ENCODE data around the gene HBEGF.
"Not testable (repeated sequence)": the region's sequence is repeated elsewhere in the genome, so short reads cannot be mapped to it uniquely, and the experiment has no call there.

Gene HBEGF

GRCh38 chr5:140345919-140346347 lies 470 bp downstream of the HBEGF start:
- Histone ChIP-seq H3K27ac (ENCODE audit: low read depth, low read length, severe bottlenecking) (no peak overlapping the region), H3K9me3 (ENCODE audit: control insufficient read depth, low read length) (no peaks in the 10 kb centered on the region), H3K36me3 (ENCODE audit: control insufficient read depth, insufficient read depth, low read length) (peaks cover 25% of the 10 kb centered on the region), H3K4me1 (ENCODE audit: control insufficient read depth, insufficient read depth, low read length, poor library complexity, severe bottlenecking) (peaks cover 26% of the 10 kb centered on the region), H3K4me3 (ENCODE audit: extremely low read depth, insufficient read depth, low read length, poor library complexity, severe bottlenecking) (peak overlapping the region; percentile 65)
- WGBS, 2 experiments (ENCODE audit: insufficient coverage in 2 of 2), result 0% methylated on average over 21 to 25 of the region's 35 CpGs

- Histone ChIP-seq H3K4me1 (ENCODE audit: control insufficient read depth, insufficient read depth, low read length, poor library complexity, severe bottlenecking) (peaks cover 26% of the 10 kb centered on the region), H3K9me3 (ENCODE audit: control insufficient read depth, low read length) (no peaks in the 10 kb centered on the region), H3K36me3 (ENCODE audit: control insufficient read depth, insufficient read depth, low read length) (peaks cover 32% of the 10 kb centered on the region), H3K27ac (ENCODE audit: low read depth, low read length, severe bottlenecking) (no peak overlapping the region), H3K4me3 (ENCODE audit: extremely low read depth, insufficient read depth, low read length, poor library complexity, severe bottlenecking) (peak overlapping the region; percentile 65)
- 40 to 50% methylated on average over 2 of the region's 4 CpGs for WGBS, 2 experiments (ENCODE audit: insufficient coverage in 2 of 2)
Measured at GRCh38 chr5:140344683-140345423, 1.6 kb downstream of the HBEGF start.

- WGBS, 2 experiments (ENCODE audit: insufficient coverage in 2 of 2), result 95% methylated on average over 7 of the region's 8 CpGs
- H3K4me1 ChIP-seq (ENCODE audit: control insufficient read depth, insufficient read depth, low read length, poor library complexity, severe bottlenecking), result peaks cover 27% of the 10 kb centered on the region
- H3K27ac ChIP-seq (ENCODE audit: low read depth, low read length, severe bottlenecking); H3K9me3 ChIP-seq (ENCODE audit: control insufficient read depth, low read length); H3K4me3 ChIP-seq (ENCODE audit: extremely low read depth, insufficient read depth, low read length, poor library complexity, severe bottlenecking): not testable (repeated sequence)
- peaks cover 32% of the 10 kb centered on the region for H3K36me3 ChIP-seq (ENCODE audit: control insufficient read depth, insufficient read depth, low read length)
Measured at GRCh38 chr5:140343849-140344248, 2.6 kb downstream of the HBEGF start.

- Histone ChIP-seq H3K4me3 (ENCODE audit: extremely low read depth, insufficient read depth, low read length, poor library complexity, severe bottlenecking) (no peak overlapping the region), H3K4me1 (ENCODE audit: control insufficient read depth, insufficient read depth, low read length, poor library complexity, severe bottlenecking) (peaks cover 37% of the 10 kb centered on the region), H3K36me3 (ENCODE audit: control insufficient read depth, insufficient read depth, low read length) (peaks cover 38% of the 10 kb centered on the region), H3K27ac (ENCODE audit: low read depth, low read length, severe bottlenecking) (no peak overlapping the region), H3K9me3 (ENCODE audit: control insufficient read depth, low read length) (no peaks in the 10 kb centered on the region)
- WGBS, 2 experiments (ENCODE audit: insufficient coverage in 2 of 2), result 67% methylated on average over 1 of the region's 1 CpG; no CpG with 5 or more reads in 1 of the 2 experiments
Measured at GRCh38 chr5:140342896-140343295, 3.5 kb downstream of the HBEGF start.

- Histone ChIP-seq H3K27ac (ENCODE audit: low read depth, low read length, severe bottlenecking) (no peak overlapping the region), H3K36me3 (ENCODE audit: control insufficient read depth, insufficient read depth, low read length) (peaks cover 44% of the 10 kb centered on the region), H3K9me3 (ENCODE audit: control insufficient read depth, low read length) (no peaks in the 10 kb centered on the region), H3K4me3 (ENCODE audit: extremely low read depth, insufficient read depth, low read length, poor library complexity, severe bottlenecking) (no peak overlapping the region), H3K4me1 (ENCODE audit: control insufficient read depth, insufficient read depth, low read length, poor library complexity, severe bottlenecking) (peaks cover 38% of the 10 kb centered on the region)
- 78 to 100% methylated on average over 1 to 2 of the region's 6 CpGs for WGBS, 2 experiments (ENCODE audit: insufficient coverage in 2 of 2)
Measured at GRCh38 chr5:140342287-140342686, 4.1 kb downstream of the HBEGF start.

GRCh38 chr5:140341591-140341990 lies 4.8 kb downstream of the HBEGF start:
- H3K4me1 ChIP-seq (ENCODE audit: control insufficient read depth, insufficient read depth, low read length, poor library complexity, severe bottlenecking), result peaks cover 38% of the 10 kb centered on the region
- no peak overlapping the region for H3K4me3 ChIP-seq (ENCODE audit: extremely low read depth, insufficient read depth, low read length, poor library complexity, severe bottlenecking)
- WGBS, 2 experiments (ENCODE audit: insufficient coverage in 2 of 2), result 100% methylated on average over 2 of the region's 5 CpGs
- no peaks in the 10 kb centered on the region for H3K9me3 ChIP-seq (ENCODE audit: control insufficient read depth, low read length)
- peaks cover 50% of the 10 kb centered on the region for H3K36me3 ChIP-seq (ENCODE audit: control insufficient read depth, insufficient read depth, low read length)
- no peak overlapping the region for H3K27ac ChIP-seq (ENCODE audit: low read depth, low read length, severe bottlenecking)

GRCh38 chr5:140340605-140341121 lies 5.7 kb downstream of the HBEGF start:
- Histone ChIP-seq H3K9me3 (ENCODE audit: control insufficient read depth, low read length) (no peaks in the 10 kb centered on the region), H3K36me3 (ENCODE audit: control insufficient read depth, insufficient read depth, low read length) (peaks cover 59% of the 10 kb centered on the region), H3K27ac (ENCODE audit: low read depth, low read length, severe bottlenecking) (no peak overlapping the region), H3K4me1 (ENCODE audit: control insufficient read depth, insufficient read depth, low read length, poor library complexity, severe bottlenecking) (peaks cover 38% of the 10 kb centered on the region), H3K4me3 (ENCODE audit: extremely low read depth, insufficient read depth, low read length, poor library complexity, severe bottlenecking) (no peak overlapping the region)

- Histone ChIP-seq H3K4me3 (ENCODE audit: extremely low read depth, insufficient read depth, low read length, poor library complexity, severe bottlenecking) (no peak overlapping the region), H3K27ac (ENCODE audit: low read depth, low read length, severe bottlenecking) (no peak overlapping the region), H3K36me3 (ENCODE audit: control insufficient read depth, insufficient read depth, low read length) (peaks cover 64% of the 10 kb centered on the region), H3K4me1 (ENCODE audit: control insufficient read depth, insufficient read depth, low read length, poor library complexity, severe bottlenecking) (peaks cover 28% of the 10 kb centered on the region), H3K9me3 (ENCODE audit: control insufficient read depth, low read length) (no peaks in the 10 kb centered on the region)
- 83 to 93% methylated on average over 3 to 4 of the region's 4 CpGs for WGBS, 2 experiments (ENCODE audit: insufficient coverage in 2 of 2)
Measured at GRCh38 chr5:140339636-140340035, 6.8 kb downstream of the HBEGF start.

- WGBS, 2 experiments (ENCODE audit: insufficient coverage in 2 of 2), result 100% methylated on average over 1 of the region's 2 CpGs
- H3K4me3 ChIP-seq (ENCODE audit: extremely low read depth, insufficient read depth, low read length, poor library complexity, severe bottlenecking), result no peak overlapping the region
- peaks cover 25% of the 10 kb centered on the region for H3K4me1 ChIP-seq (ENCODE audit: control insufficient read depth, insufficient read depth, low read length, poor library complexity, severe bottlenecking)
- H3K9me3 ChIP-seq (ENCODE audit: control insufficient read depth, low read length), result no peaks in the 10 kb centered on the region
- H3K27ac ChIP-seq (ENCODE audit: low read depth, low read length, severe bottlenecking), result no peak overlapping the region
- peaks cover 68% of the 10 kb centered on the region for H3K36me3 ChIP-seq (ENCODE audit: control insufficient read depth, insufficient read depth, low read length)
Measured at GRCh38 chr5:140338908-140339307, 7.5 kb downstream of the HBEGF start.

- 83 to 90% methylated on average over 2 of the region's 3 CpGs for WGBS, 2 experiments (ENCODE audit: insufficient coverage in 2 of 2)
- Histone ChIP-seq H3K4me3 (ENCODE audit: extremely low read depth, insufficient read depth, low read length, poor library complexity, severe bottlenecking) (no peak overlapping the region), H3K4me1 (ENCODE audit: control insufficient read depth, insufficient read depth, low read length, poor library complexity, severe bottlenecking) (peaks cover 25% of the 10 kb centered on the region), H3K9me3 (ENCODE audit: control insufficient read depth, low read length) (no peaks in the 10 kb centered on the region), H3K27ac (ENCODE audit: low read depth, low read length, severe bottlenecking) (no peak overlapping the region), H3K36me3 (ENCODE audit: control insufficient read depth, insufficient read depth, low read length) (peaks cover 73% of the 10 kb centered on the region)
Measured at GRCh38 chr5:140338336-140338735, 8.1 kb downstream of the HBEGF start.

- Histone ChIP-seq H3K27ac (ENCODE audit: low read depth, low read length, severe bottlenecking) (no peak overlapping the region), H3K36me3 (ENCODE audit: control insufficient read depth, insufficient read depth, low read length) (peaks cover 78% of the 10 kb centered on the region), H3K4me3 (ENCODE audit: extremely low read depth, insufficient read depth, low read length, poor library complexity, severe bottlenecking) (no peak overlapping the region), H3K9me3 (ENCODE audit: control insufficient read depth, low read length) (no peaks in the 10 kb centered on the region), H3K4me1 (ENCODE audit: control insufficient read depth, insufficient read depth, low read length, poor library complexity, severe bottlenecking) (peaks cover 22% of the 10 kb centered on the region)
- WGBS, 2 experiments (ENCODE audit: insufficient coverage in 2 of 2), result 100% methylated on average over 1 of the region's 1 CpG; no CpG with 5 or more reads in 1 of the 2 experiments
Measured at GRCh38 chr5:140337880-140338279, 8.5 kb downstream of the HBEGF start.

Data from mesodermal cell (in vitro differentiated cells).